ENCODE data around the gene PPP2R2C. TPM values are rescaled to one million over a fixed set of nuclear protein-coding genes. Genes with fewer than 3 reads are reported as not detected.

PPP2R2C gene
- total RNA-seq, 2 experiments from 2014 or later, result not detected

GRCh38 chr4:6445403-6446129, 26.8 kb downstream of the PPP2R2C start:
- Histone ChIP-seq H3K4me1 (ENCODE audit: insufficient read depth, low read length, poor library complexity, severe bottlenecking) (no peaks in the 10 kb centered on the region), H3K4me3 (ENCODE audit: low read depth, low read length, poor library complexity, severe bottlenecking) (no peak overlapping the region), H3K79me2 (ENCODE audit: insufficient read depth, low read depth, low read length) (no peaks in the 10 kb centered on the region), H3K4me2 (ENCODE audit: low read length) (no peak overlapping the region), H3K9me2 (ENCODE audit: insufficient read depth, low read length) (no peaks in the 10 kb centered on the region), H2AFZ (ENCODE audit: low read length) (no peak overlapping the region), H3K27ac (ENCODE audit: low read depth, low read length, poor library complexity, severe bottlenecking) (no peak overlapping the region), H3K9me3 (ENCODE audit: low read length) (no peaks in the 10 kb centered on the region), H4K20me1 (ENCODE audit: insufficient read depth, low read length) (no peaks in the 10 kb centered on the region), H3K36me3 (ENCODE audit: insufficient read depth, low read length) (no peaks in the 10 kb centered on the region)
- TF ChIP-seq EZH2phosphoT487 (IDR thresholded peaks at IDR 0.05; ENCODE audit: borderline replicate concordance, low read depth, low read length), result no peak
- TF ChIP-seq CTCF (conservative IDR thresholded peaks at IDR 0.05; ENCODE audit: low read length), result no peak
- POLR2A ChIA-PET, result no interaction called here
- intact Hi-C loops (cut with micrococcal nuclease; ENCODE audit: unreplicated experiment), result no loop called here
- CTCF ChIA-PET (ENCODE audit: unreplicated experiment), result no interaction called here
- BruUV-seq (replicated peaks), result no TSS peak
- no peak for DNase-seq (ENCODE audit: low spot score)

GRCh38 chr4:6444582-6444981, 27.8 kb downstream of the PPP2R2C start:
- intact Hi-C loops (cut with micrococcal nuclease; ENCODE audit: unreplicated experiment), result no loop called here
- Histone ChIP-seq H3K27ac (ENCODE audit: low read depth, low read length, poor library complexity, severe bottlenecking) (no peak overlapping the region), H3K4me1 (ENCODE audit: insufficient read depth, low read length, poor library complexity, severe bottlenecking) (no peaks in the 10 kb centered on the region), H3K36me3 (ENCODE audit: insufficient read depth, low read length) (no peaks in the 10 kb centered on the region), H3K4me2 (ENCODE audit: low read length) (no peak overlapping the region), H2AFZ (ENCODE audit: low read length) (no peak overlapping the region), H3K4me3 (ENCODE audit: low read depth, low read length, poor library complexity, severe bottlenecking) (no peak overlapping the region), H3K79me2 (ENCODE audit: insufficient read depth, low read depth, low read length) (no peaks in the 10 kb centered on the region), H3K9me2 (ENCODE audit: insufficient read depth, low read length) (no peaks in the 10 kb centered on the region), H4K20me1 (ENCODE audit: insufficient read depth, low read length) (no peaks in the 10 kb centered on the region), H3K9me3 (ENCODE audit: low read length) (no peaks in the 10 kb centered on the region)
- no TSS peak for BruUV-seq (replicated peaks)
- POLR2A ChIA-PET, result interaction anchor here (0.6 kb wide), 2 partner anchors 29 to 1630 kb away, joined by 3 to 4 read pairs; no protein-coding TSS in a partner anchor
- TF ChIP-seq EZH2phosphoT487 (IDR thresholded peaks at IDR 0.05; ENCODE audit: borderline replicate concordance, low read depth, low read length) (no peak), CTCF (conservative IDR thresholded peaks at IDR 0.05; ENCODE audit: low read length) (no peak)
- CTCF ChIA-PET (ENCODE audit: unreplicated experiment), result no interaction called here
- DNase-seq (ENCODE audit: low spot score), result no peak

Measured in OCI-LY7 (cell line).